GM12875 (cell line): ENCODE data around the gene LARP4B.

Experiments used
- H3K4me3 ChIP-seq: one replicate; pipeline ENCODE4 v1.5.1; 2011; ENCODE audit warnings: low read depth, low read length, control low read depth
- CTCF ChIP-seq: IDR thresholded peaks from 2 replicates; pipeline ENCODE4 v1.5.1; 2011; ENCODE audit warnings: low read depth, mild to moderate bottlenecking, control low read depth, inconsistent platforms, low read length, moderate library complexity, borderline replicate concordance; ENCODE audit not compliant: insufficient read depth

LARP4B gene

GRCh38 chr10:972763-973162 is 41.3 kb upstream of the LARP4B start:
- no peak for TF ChIP-seq CTCF
- no peak overlapping the region for H3K4me3 ChIP-seq

GRCh38 chr10:971613-972012 is 40.1 kb upstream of the LARP4B start:
- no peak for TF ChIP-seq CTCF
- no peak overlapping the region for H3K4me3 ChIP-seq

GRCh38 chr10:971150-971542 is 39.6 kb upstream of the LARP4B start:
- no peak overlapping the region for H3K4me3 ChIP-seq
- TF ChIP-seq CTCF = no peak

- H3K4me3 ChIP-seq = no peak overlapping the region
- TF ChIP-seq CTCF = no peak
These were observed 39.0 kb upstream of the LARP4B start for GRCh38 chr10:970311-971149.

- H3K4me3 ChIP-seq = no peak overlapping the region
- TF ChIP-seq CTCF = no peak
These were observed 38.1 kb upstream of the LARP4B start for GRCh38 chr10:969473-970150.

- H3K4me3 ChIP-seq = no peak overlapping the region
- TF ChIP-seq CTCF = no peak
These were observed 37.2 kb upstream of the LARP4B start for GRCh38 chr10:968546-969199.
